HFF-Myc (cell line): Measurements from ENCODE around the gene PLB1.

Source experiments
- DNase-seq: peaks from one replicate; pipeline ENCODE4 v3.0.0-alpha.2; 2011; ENCODE audit warnings: low read depth; ENCODE audit errors: extremely low read depth
- H3K4me3 ChIP-seq: replicated peaks from 2 replicates; pipeline ENCODE4 v1.5.1; 2011; ENCODE audit warnings: low read depth, mild to moderate bottlenecking, control low read depth, low read length
- CTCF ChIP-seq: IDR thresholded peaks from 2 replicates; pipeline ENCODE4 v1.5.1; 2012; ENCODE audit warnings: mild to moderate bottlenecking, low read depth, low read length, control low read depth; ENCODE audit errors: missing control alignments

PLB1 gene

GRCh38 chr2:28688818-28689217 lies 193.0 kb downstream of the PLB1 start:
- no peak for TF ChIP-seq CTCF

GRCh38 chr2:28689771-28690170 lies 193.9 kb downstream of the PLB1 start:
- TF ChIP-seq CTCF = no peak
- DNase-seq = no peak
- no peak overlapping the region for H3K4me3 ChIP-seq

More at GRCh38 chr2:28688818-28689217, 193.0 kb downstream of the PLB1 start:
- DNase-seq = no peak
- H3K4me3 ChIP-seq = no peak overlapping the region

GRCh38 chr2:28692411-28692810 lies 196.6 kb downstream of the PLB1 start:
- DNase-seq = no peak
- H3K4me3 ChIP-seq = no peak overlapping the region
- no peak for TF ChIP-seq CTCF

GRCh38 chr2:28693223-28693622 lies 197.4 kb downstream of the PLB1 start:
- no peak for TF ChIP-seq CTCF
- no peak overlapping the region for H3K4me3 ChIP-seq
- no peak for DNase-seq
